ENCODE results near the gene HLA-DMA. TPM values are rescaled to one million over a fixed set of nuclear protein-coding genes. Genes with fewer than 3 reads are reported as not detected.

HLA-DMA gene
- total RNA-seq, 4 donors from 2014 or later = 1.4 to 40.4 (median 20.8) TPM

DNA sequence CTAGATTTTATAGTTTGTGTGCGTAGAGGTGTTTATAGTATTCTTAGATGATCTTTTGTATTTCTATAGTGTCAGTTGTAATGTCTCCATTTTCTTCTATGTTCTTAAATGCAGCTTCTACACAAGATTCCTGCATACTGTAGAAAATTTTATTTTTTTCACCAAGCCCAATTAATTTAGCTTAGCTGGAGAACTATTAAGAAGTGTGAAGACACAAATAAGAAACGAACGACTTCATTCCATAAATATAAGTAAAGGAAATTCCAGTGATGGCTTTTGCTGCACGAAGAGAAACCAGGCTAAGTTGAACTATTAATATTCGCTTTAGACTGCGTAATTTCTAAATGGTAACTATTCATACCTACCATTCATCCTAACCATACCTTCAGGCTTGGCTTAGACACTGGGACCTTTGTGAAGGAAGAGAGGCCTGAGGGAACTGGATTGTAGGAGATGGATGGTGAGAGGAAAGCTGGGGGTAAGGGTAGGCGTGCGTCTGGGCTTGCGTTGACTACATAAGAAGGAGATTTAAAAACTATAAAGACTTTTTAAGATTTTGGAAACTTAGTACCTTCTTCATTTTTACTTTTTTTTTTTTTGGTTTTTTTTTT lies 40.6 kb upstream of the HLA-DMA start:
- H3K4me3 ChIP-seq = no peak overlapping the region
- H3K36me3 ChIP-seq = no peaks in the 10 kb centered on the region
- WGBS, 2 donors (ENCODE audit: low coverage in 1 of 2) = 89% methylated on average over 9 of the region's 9 CpGs
- H3K27ac ChIP-seq = no peak overlapping the region
- H3K4me1 ChIP-seq = no peaks in the 10 kb centered on the region
- TF ChIP-seq, protein P1, sequence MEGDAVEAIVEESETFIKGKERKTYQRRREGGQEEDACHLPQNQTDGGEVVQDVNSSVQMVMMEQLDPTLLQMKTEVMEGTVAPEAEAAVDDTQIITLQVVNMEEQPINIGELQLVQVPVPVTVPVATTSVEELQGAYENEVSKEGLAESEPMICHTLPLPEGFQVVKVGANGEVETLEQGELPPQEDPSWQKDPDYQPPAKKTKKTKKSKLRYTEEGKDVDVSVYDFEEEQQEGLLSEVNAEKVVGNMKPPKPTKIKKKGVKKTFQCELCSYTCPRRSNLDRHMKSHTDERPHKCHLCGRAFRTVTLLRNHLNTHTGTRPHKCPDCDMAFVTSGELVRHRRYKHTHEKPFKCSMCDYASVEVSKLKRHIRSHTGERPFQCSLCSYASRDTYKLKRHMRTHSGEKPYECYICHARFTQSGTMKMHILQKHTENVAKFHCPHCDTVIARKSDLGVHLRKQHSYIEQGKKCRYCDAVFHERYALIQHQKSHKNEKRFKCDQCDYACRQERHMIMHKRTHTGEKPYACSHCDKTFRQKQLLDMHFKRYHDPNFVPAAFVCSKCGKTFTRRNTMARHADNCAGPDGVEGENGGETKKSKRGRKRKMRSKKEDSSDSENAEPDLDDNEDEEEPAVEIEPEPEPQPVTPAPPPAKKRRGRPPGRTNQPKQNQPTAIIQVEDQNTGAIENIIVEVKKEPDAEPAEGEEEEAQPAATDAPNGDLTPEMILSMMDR (IDR thresholded peaks at IDR 0.05) = no peak
- no peak for TF ChIP-seq EP300 (IDR thresholded peaks at IDR 0.05; ENCODE audit: low read depth)
- no peak for TF ChIP-seq POLR2AphosphoS5 (IDR thresholded peaks at IDR 0.05)
- TF ChIP-seq POLR2A (IDR thresholded peaks at IDR 0.05) = no peak
- peaks cover 24% of the 10 kb centered on the region for H3K27me3 ChIP-seq
- in situ Hi-C loops (cut with MboI; ENCODE audit: low pct_ligation_motif_present in 1 of 4, low pct_unique_long_range_greater_than_20kb in 1 of 4, low sequenced_read_pairs in 3 of 4) = loop anchor here in 1 of 4 donors (25.0 kb wide), 1 partner anchor 106 kb away; no protein-coding TSS in a partner anchor
- H3K9me3 ChIP-seq = no peaks in the 10 kb centered on the region
- intact Hi-C loops (cut with DNase I; ENCODE audit: low total_unique reads) = no loop called here
- no peak for DNase-seq

DNA sequence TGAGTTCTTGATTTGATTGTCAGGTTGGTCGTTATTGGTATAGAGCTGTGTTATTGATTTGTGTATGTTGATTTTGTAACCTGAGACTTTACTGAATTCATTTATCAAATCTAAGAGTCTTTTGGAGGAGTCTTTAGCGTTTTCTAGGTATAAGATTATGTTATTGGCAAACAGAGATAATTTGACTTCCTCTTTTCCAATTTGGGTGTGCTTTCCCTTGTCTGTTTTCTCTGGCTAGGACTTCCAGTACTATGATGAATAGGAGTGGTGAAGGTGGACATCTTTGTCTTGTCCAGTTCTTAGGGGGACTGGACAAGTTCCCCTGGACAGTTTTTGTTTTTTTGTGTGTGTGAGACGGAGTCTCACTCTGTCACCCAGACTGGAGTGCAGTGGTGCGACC lies 39.1 kb upstream of the HLA-DMA start:
- intact Hi-C loops (cut with DNase I; ENCODE audit: low total_unique reads) = no loop called here
- in situ Hi-C loops (cut with MboI; ENCODE audit: low pct_ligation_motif_present in 1 of 4, low pct_unique_long_range_greater_than_20kb in 1 of 4, low sequenced_read_pairs in 3 of 4) = loop anchor here in 1 of 4 donors (25.0 kb wide), 1 partner anchor 105 kb away; no protein-coding TSS in a partner anchor
- no peak for DNase-seq
- 58 to 74% methylated on average over 3 to 4 of the region's 4 CpGs for WGBS, 2 donors (ENCODE audit: low coverage in 1 of 2)
- no peak for TF ChIP-seq POLR2AphosphoS5 (IDR thresholded peaks at IDR 0.05)
- TF ChIP-seq, protein P1 (IDR thresholded peaks at IDR 0.05) = no peak
- no peak for TF ChIP-seq EP300 (IDR thresholded peaks at IDR 0.05; ENCODE audit: low read depth)
- TF ChIP-seq POLR2A (IDR thresholded peaks at IDR 0.05) = no peak
- peaks cover 17% of the 10 kb centered on the region for H3K27me3 ChIP-seq
- no peaks in the 10 kb centered on the region for H3K9me3 ChIP-seq
- H3K4me3 ChIP-seq = no peak overlapping the region
- H3K4me1 ChIP-seq = no peaks in the 10 kb centered on the region
- H3K27ac ChIP-seq = no peak overlapping the region
- H3K36me3 ChIP-seq = no peaks in the 10 kb centered on the region

DNA sequence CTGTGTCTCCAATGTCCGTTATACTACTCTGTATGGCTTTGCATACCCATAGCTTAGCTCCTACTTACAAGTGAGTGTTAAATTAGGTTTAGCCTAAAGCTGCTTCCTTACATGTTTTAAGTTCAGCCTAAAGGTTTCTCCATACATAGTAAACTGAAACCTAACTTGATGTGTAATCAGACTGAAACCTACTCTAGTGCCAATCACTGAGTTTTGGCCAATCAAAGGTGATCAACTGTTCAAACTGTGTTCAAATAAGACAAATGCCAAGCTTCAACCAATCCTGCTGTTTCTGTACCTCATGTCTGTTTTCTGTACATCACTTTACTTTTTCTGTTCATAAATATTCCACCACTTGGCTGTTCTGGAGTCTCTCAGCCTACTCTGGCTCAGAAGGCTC lies 36.5 kb upstream of the HLA-DMA start:
- WGBS, 2 donors (ENCODE audit: low coverage in 1 of 2) = 86 to 88% methylated on average over 1 of the region's 1 CpG
- Histone ChIP-seq H3K4me1 (peaks cover 0 to 12% (median 9%) of the 10 kb centered on the region in 4 donors), H3K9me3 (no peaks in the 10 kb centered on the region), H3K27me3 (no peaks in the 10 kb centered on the region), H3K4me3 (no peak overlapping the region), H3K27ac (no peak overlapping the region), H3K36me3 (no peaks in the 10 kb centered on the region)
- intact Hi-C loops (cut with DNase I; ENCODE audit: low total_unique reads) (no loop called here), in situ Hi-C loops (cut with MboI; ENCODE audit: low pct_ligation_motif_present in 1 of 4, low pct_unique_long_range_greater_than_20kb in 1 of 4, low sequenced_read_pairs in 3 of 4) (loop anchor here (5.0 to 25.0 kb wide), 4 partner anchors 55 to 105 kb away; no protein-coding TSS in a partner anchor)
- no peak for DNase-seq
- TF ChIP-seq, protein P1 (IDR thresholded peaks at IDR 0.05) = no peak
- TF ChIP-seq POLR2A (IDR thresholded peaks at IDR 0.05) (no peak), POLR2AphosphoS5 (IDR thresholded peaks at IDR 0.05) (no peak)

DNA sequence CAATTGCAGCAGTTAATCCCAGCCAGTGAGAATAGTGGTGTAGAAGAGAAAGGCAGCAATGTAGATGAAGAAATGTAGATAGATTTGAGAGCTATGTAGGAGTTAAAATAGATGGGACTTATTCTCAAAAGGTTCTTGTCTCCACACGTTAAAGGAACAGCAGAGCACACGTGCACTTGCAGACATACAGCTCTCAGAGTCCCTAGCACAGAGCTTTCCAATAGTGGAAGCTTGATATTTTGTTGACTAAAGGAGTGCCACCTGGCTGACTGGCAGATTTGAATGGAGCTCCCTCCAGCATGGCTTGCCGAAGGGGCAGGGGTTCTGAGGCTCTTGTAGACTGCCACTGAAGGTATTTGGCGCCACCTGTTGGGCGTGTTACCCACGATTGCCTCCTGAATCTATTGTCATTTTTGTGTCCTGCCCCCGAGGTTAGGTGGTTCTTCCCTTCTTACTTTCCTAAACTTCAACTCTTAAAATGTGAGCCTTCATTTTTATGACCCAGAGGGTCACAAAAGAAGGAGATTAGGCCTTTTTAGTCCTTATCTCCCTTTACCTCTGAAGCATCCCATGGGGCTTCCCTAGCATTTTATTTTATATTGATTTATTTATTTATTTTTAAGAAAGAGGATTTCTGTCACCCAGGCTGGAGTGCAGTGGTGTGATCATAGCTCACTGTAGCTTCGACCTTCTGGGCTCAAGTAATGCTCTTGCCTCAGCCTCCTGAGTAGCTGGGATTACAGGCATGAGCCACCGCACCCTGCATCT lies 31.9 kb upstream of the HLA-DMA start:
- Histone ChIP-seq H3K4me1 (peaks cover 20 to 56% (median 43%) of the 10 kb centered on the region in 4 donors), H3K36me3 (peaks cover 0 to 23% (median 10%) of the 10 kb centered on the region in 4 donors), H3K27ac (peak overlapping the region; percentile 14 to 61 (median 43)), H3K4me3 (no peak overlapping the region), H3K27me3 (no peaks in the 10 kb centered on the region), H3K9me3 (no peaks in the 10 kb centered on the region)
- intact Hi-C loops (cut with DNase I; ENCODE audit: low total_unique reads) (no loop called here), in situ Hi-C loops (cut with MboI; ENCODE audit: low pct_ligation_motif_present in 1 of 4, low pct_unique_long_range_greater_than_20kb in 1 of 4, low sequenced_read_pairs in 3 of 4) (loop anchor here (5.0 to 25.0 kb wide), 4 partner anchors 50 to 100 kb away; no protein-coding TSS in a partner anchor)
- 11 to 17% methylated on average over 5 to 9 of the region's 9 CpGs for WGBS, 2 donors (ENCODE audit: low coverage in 1 of 2)
- peak; percentile 95 for DNase-seq
- no peak for TF ChIP-seq EP300 (IDR thresholded peaks at IDR 0.05; ENCODE audit: low read depth)
- no peak for TF ChIP-seq POLR2A (IDR thresholded peaks at IDR 0.05)
- TF ChIP-seq, protein P1 (IDR thresholded peaks at IDR 0.05) = peak; percentile 86 to 91 (median 88)
- peak in 1 of 3 donors; percentile 41 for TF ChIP-seq POLR2AphosphoS5 (IDR thresholded peaks at IDR 0.05)
